ENCODE measurements around the gene SPRYD3.

SPRYD3 gene

DNA sequence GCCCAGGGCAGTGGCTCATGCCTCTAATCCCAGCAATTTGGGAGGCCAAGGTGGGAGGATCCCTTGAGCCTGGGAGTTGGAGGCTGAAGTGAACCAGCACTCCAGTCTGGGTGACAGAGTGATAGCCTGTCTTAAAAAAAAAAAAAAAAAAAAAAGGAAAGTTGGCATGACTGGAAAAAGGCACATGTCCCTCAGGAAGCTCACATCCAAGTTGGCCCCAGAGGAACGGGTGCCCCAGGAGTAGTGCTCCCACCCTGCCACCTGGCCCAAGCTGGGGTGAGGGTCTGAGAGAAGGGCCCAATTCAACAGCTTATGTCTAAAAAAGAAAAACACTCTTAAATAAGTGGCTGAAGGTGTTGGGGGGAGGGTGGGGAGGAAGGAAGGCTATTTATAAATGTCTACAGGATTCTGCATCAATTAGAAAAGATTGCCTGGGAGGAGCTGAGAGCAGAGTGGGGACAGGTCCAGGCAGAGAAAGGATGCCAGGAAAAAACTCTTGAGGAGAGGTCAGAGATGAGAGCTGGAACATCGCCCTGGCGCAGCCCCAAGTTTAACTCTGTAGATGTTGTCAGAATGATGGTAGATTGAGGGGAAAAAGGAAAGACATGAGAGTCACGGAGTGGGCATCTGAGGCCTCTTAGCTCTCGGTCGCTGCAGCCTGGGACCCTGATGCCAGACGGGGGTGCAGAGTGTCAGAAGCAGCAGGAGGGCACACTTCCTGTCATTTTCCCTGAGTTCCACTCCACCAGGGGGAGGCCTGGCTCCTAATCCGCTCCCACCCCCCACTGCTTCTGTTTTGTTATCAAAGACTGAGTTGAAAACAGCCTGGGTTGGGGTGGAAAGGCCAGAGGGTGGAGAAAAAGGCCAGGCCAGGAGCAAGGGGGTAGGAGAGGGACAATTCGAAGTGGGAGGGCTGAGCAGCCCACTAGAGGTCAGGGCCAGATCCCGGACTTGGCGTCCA is 7.3 kb downstream of the SPRYD3 start:
- H3K36me3 ChIP-seq (ENCODE audit: insufficient read depth, low read length), result peaks cover 46% of the 10 kb centered on the region
- no peaks in the 10 kb centered on the region for H3K27me3 ChIP-seq (ENCODE audit: control insufficient read depth, insufficient read depth, low read length)
- no peak overlapping the region for H3K9ac ChIP-seq (ENCODE audit: low read depth, low read length)
- no peaks in the 10 kb centered on the region for H3K9me3 ChIP-seq (replicated peaks; ENCODE audit: low read length)
- peak overlapping the region; percentile 19 for H3K4me2 ChIP-seq (ENCODE audit: low read length)
- H3K4me1 ChIP-seq (ENCODE audit: control insufficient read depth, insufficient read depth, low read length), result peaks cover 34% of the 10 kb centered on the region
- H3K4me3 ChIP-seq (ENCODE audit: low read length), result no peak overlapping the region

DNA sequence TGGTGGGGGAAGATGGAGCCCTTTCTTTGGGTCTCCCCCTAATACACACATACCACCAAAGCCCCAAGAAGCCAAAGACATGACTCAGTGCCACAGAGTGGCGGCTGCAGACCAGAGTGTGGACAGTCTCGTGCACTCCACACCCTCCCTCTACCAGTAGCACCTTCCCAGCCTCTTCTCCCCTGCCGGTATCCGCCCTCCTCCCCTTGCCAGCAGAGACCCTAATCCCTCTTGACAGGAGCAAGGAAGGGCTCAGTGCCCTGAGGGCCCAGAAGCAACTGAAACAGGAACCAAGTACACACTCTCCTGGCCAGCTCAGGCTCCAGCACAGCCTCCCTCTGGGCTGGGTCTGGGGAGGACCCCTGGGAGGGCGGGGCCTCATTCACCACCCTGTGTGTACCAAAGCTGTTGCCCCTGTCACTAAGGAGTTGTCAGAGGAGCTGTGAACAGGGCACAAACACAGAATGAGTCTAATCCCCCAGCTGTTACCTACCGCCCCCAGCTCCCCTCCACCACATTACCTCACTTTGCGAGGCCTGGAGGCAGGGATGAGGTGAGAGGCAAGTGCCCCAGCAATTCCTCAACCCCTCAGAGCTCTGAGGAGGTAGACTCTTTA is 8.2 kb downstream of the SPRYD3 start:
- no peaks in the 10 kb centered on the region for H3K9me3 ChIP-seq (replicated peaks; ENCODE audit: low read length)
- no peak overlapping the region for H3K4me2 ChIP-seq (ENCODE audit: low read length)
- peaks cover 47% of the 10 kb centered on the region for H3K36me3 ChIP-seq (ENCODE audit: insufficient read depth, low read length)
- peaks cover 41% of the 10 kb centered on the region for H3K4me1 ChIP-seq (ENCODE audit: control insufficient read depth, insufficient read depth, low read length)
- H3K27me3 ChIP-seq (ENCODE audit: control insufficient read depth, insufficient read depth, low read length), result no peaks in the 10 kb centered on the region
- no peak overlapping the region for H3K4me3 ChIP-seq (ENCODE audit: low read length)
- no peak overlapping the region for H3K9ac ChIP-seq (ENCODE audit: low read depth, low read length)

DNA sequence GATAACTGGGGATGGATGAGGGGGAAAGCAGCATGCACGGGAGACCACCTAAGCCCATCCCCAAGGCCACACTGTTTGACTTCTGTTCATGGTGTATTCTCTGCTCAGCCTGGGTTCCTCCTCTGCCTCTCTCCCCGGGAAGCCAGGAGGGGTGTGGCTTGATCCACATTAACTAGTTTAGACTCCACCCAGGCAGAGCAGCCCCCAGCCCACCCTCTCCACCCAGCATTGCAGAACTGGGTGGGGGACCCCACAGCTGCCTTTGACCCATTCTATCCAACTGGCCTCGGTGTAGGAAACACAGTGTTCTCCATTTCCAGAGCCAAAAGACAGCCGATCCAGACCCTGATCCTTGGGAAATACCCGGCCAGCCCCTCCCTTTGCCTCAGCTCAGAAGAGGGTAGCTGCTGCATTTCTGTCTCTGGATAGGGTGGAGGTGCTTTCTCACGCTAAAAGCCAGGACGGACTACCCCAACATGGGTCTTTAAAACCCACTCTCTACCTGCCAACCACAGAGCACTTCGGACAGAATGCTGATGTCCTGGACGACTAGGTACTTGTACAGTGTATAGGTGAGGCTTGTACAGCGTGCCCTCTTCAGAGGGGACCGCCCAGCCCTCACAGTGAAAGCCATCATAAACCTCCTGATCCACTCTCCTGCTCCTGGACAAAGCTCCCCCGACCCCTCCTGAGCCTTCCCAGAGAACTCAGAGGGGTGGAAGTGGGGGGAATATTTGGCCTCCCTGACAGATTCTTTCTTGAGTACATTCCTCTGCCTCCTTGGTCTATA is 9.4 kb downstream of the SPRYD3 start:
- Histone ChIP-seq H3K36me3 (ENCODE audit: insufficient read depth, low read length) (peaks cover 46% of the 10 kb centered on the region), H3K4me3 (ENCODE audit: low read length) (no peak overlapping the region), H3K4me2 (ENCODE audit: low read length) (no peak overlapping the region), H3K4me1 (ENCODE audit: control insufficient read depth, insufficient read depth, low read length) (peaks cover 51% of the 10 kb centered on the region), H3K9me3 (replicated peaks; ENCODE audit: low read length) (no peaks in the 10 kb centered on the region), H3K9ac (ENCODE audit: low read depth, low read length) (no peak overlapping the region), H3K27me3 (ENCODE audit: control insufficient read depth, insufficient read depth, low read length) (no peaks in the 10 kb centered on the region)

DNA sequence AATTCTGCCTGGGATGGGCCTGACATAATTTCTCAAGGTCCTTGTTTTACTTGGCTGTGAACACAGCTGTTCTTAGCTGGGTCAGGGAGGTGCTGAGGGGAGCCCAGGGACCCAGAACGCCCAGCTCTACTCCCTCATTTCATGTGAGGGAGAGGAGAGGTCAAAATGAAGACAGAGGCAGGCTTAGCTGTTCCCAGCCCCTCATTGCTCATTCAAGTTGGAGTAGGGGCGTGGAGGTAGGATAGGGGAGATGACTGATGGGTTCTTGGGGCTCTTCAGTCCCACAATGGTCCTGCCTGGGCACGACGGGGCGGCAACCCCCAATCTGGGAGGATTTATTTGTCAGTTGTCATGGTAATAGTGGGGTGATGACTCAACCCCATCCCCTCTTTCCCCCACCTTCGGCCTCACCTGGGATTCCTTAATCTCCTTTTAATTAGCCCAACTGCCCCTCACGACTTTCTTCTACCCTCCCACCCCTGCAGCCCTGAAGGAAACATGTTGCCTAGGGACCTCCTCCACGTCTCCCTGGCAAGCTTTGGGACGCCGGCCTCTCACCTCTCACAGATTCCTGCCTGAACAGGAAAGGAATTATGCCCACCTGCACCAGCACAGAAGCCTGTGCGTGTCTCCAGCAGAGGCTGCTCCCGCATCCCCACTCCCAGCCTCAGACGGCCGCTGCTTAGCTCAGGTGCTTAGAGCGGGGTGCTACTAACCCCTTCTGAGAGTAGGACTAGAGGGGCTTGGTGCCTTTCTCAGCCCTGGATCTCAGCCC is 10.2 kb downstream of the SPRYD3 start:
- H3K9ac ChIP-seq (ENCODE audit: low read depth, low read length), result no peak overlapping the region
- H3K4me3 ChIP-seq (ENCODE audit: low read length), result no peak overlapping the region
- no peaks in the 10 kb centered on the region for H3K27me3 ChIP-seq (ENCODE audit: control insufficient read depth, insufficient read depth, low read length)
- H3K36me3 ChIP-seq (ENCODE audit: insufficient read depth, low read length), result peaks cover 44% of the 10 kb centered on the region
- H3K4me2 ChIP-seq (ENCODE audit: low read length), result no peak overlapping the region
- H3K4me1 ChIP-seq (ENCODE audit: control insufficient read depth, insufficient read depth, low read length), result peaks cover 58% of the 10 kb centered on the region
- no peaks in the 10 kb centered on the region for H3K9me3 ChIP-seq (replicated peaks; ENCODE audit: low read length)

DNA sequence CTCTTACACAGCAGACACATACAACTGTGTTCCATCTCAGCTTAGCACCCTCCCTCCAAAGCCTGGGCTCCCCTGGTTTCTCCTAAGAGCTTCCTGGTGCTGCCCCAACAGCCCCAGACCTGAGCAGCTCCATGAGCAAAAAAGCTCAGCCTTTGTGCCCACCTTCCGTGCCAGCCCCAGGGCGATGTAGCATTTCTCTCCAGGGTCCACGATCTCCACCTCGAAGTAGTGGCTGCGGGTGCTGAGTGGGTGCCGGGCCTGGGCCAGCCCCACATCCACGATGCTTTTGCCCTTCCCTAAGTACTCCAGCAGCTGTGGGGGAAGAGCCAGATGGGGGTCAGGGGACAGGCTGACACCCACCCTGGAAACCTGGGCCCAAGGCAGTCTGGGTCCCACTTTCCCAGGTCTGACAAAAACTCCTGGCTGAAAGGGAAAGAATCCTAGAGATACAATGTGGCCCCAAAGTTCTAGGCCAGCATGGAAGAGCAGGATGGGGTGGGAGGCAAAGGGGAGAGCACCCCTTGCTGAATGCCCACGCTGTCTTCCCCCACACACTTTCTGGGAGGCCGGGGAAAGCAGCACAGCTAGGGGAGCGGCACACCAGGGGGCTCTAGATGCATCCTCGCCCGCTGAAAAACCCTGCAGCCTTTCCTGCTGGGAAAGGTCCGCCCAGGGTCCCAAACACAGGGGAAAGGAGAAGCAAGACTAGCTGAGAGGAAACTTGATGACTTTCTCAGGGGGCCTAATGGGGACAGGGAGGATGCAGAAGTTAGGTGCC is 11.0 kb downstream of the SPRYD3 start:
- Histone ChIP-seq H3K4me2 (ENCODE audit: low read length) (no peak overlapping the region), H3K36me3 (ENCODE audit: insufficient read depth, low read length) (peaks cover 47% of the 10 kb centered on the region), H3K4me3 (ENCODE audit: low read length) (no peak overlapping the region), H3K27me3 (ENCODE audit: control insufficient read depth, insufficient read depth, low read length) (no peaks in the 10 kb centered on the region), H3K4me1 (ENCODE audit: control insufficient read depth, insufficient read depth, low read length) (peaks cover 64% of the 10 kb centered on the region), H3K9ac (ENCODE audit: low read depth, low read length) (no peak overlapping the region), H3K9me3 (replicated peaks; ENCODE audit: low read length) (no peaks in the 10 kb centered on the region)

DNA sequence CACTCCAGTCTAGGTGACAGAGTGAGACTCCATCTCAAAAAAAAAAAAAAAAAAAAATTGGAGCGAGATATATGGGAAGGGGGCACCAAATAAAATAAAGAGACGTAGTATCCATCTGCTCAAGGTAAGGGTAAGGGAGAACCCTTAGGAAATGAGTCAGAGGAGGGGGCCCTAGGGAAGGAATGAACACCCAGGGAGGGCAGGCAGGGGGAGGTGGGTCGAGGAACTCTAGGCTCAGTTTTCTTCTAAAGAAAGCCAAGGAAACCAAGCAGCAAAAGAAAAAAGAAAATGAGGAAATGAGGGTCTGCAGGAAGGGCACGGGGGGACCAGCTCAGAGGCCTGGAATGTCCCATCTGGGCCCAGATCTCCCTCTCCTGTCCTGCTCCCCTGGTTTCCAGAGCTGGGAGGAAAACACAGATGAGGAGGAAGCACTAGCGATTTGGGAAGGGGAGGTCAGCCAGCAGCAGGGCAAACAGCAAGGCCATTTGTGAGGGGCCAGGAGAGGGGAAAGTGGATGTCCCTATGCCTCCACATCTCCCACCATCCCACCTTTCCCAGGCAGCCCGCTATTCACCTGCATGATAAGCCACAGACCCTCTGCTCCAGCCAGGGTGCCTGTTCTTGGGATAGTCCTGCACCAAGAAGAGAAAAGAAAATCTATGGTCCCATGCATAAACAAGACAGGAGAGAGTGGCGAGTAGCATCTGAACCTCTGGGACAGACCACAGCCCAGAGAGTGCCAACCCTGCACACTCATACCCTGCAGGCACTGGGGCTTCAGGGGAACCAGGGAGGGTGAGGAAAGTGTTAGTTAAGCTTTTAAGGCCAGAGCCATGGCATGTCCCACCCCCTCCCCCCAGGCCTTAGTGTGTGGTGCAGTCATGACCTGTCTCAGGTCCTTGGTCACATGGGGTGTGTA is 11.9 kb downstream of the SPRYD3 start:
- Histone ChIP-seq H3K4me1 (ENCODE audit: control insufficient read depth, insufficient read depth, low read length) (peaks cover 69% of the 10 kb centered on the region), H3K9ac (ENCODE audit: low read depth, low read length) (no peak overlapping the region), H3K4me2 (ENCODE audit: low read length) (no peak overlapping the region), H3K4me3 (ENCODE audit: low read length) (no peak overlapping the region), H3K36me3 (ENCODE audit: insufficient read depth, low read length) (peaks cover 52% of the 10 kb centered on the region), H3K27me3 (ENCODE audit: control insufficient read depth, insufficient read depth, low read length) (no peaks in the 10 kb centered on the region), H3K9me3 (replicated peaks; ENCODE audit: low read length) (no peaks in the 10 kb centered on the region)

DNA sequence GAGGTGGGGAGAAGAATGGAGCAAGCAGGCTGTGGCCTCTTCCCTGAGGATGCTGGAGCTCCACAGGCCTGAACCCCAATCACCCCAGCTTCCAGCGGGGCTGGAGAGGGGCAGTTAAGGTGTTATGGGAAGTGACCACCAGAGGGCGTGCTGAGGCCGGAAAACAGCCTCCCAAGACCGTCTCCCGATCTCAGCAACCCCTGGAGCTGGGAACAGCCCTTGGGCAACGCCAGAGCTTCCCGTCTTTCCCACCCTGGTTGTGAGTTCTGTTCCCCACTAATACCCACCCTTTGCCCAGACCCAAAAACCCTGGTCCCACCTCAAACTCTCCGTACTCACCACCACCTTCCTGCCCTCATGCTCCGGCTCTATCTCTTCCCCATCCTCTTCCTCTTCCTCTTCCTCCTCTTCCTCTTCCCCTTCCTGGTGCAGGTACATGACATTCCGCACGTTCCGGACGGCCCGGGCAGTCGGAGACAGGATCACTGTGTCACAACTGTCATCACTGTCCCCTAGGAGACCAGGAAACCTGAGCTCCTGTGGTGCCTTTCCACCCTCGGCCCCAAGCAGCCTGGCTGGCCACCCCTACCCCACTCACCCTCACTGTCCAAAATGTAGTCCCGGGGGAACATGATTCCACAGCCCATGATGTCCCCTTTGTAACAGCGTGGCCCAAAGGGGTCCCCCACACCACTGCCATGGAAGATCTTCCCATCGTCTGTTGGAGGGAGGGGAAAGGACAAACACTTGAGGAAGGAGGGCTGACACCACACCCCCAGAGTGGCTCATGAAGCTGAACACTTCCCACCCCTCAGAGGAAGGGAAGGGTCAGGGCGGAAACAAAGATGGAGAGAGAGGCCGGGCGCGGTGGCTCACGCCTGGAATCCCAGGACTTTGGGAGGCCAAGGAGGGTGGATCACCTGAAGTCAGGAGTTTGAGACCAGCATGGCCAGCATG is 12.9 kb downstream of the SPRYD3 start:
- peak overlapping the region; percentile 36 for H3K4me2 ChIP-seq (ENCODE audit: low read length)
- H3K4me3 ChIP-seq (ENCODE audit: low read length), result no peak overlapping the region
- H3K4me1 ChIP-seq (ENCODE audit: control insufficient read depth, insufficient read depth, low read length), result peaks cover 68% of the 10 kb centered on the region
- peaks cover 55% of the 10 kb centered on the region for H3K36me3 ChIP-seq (ENCODE audit: insufficient read depth, low read length)
- H3K9ac ChIP-seq (ENCODE audit: low read depth, low read length), result peak overlapping the region; percentile 52
- no peaks in the 10 kb centered on the region for H3K9me3 ChIP-seq (replicated peaks; ENCODE audit: low read length)
- H3K27me3 ChIP-seq (ENCODE audit: control insufficient read depth, insufficient read depth, low read length), result no peaks in the 10 kb centered on the region

DNA sequence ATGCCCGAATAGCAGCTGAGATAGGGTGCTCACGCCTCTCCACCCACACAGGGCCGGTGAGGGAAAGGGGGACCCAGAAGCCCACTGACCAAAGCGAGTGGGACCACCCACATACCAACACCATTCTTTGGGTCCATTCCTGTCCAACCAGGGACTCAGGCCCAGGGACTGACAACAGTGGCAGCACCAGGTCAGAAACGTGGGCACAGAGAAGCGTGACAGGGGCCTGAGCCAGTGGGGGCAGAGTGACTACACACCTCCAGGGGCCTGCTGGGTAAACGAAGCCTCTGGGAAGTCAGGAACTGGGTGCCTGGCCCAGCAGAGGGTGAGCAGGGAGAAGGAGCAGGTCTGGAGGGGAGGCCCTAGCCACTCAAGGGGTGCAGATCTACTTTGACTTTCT is 13.7 kb downstream of the SPRYD3 start:
- Histone ChIP-seq H3K9me3 (replicated peaks; ENCODE audit: low read length) (no peaks in the 10 kb centered on the region), H3K4me3 (ENCODE audit: low read length) (no peak overlapping the region), H3K4me1 (ENCODE audit: control insufficient read depth, insufficient read depth, low read length) (peaks cover 62% of the 10 kb centered on the region), H3K36me3 (ENCODE audit: insufficient read depth, low read length) (peaks cover 60% of the 10 kb centered on the region), H3K27me3 (ENCODE audit: control insufficient read depth, insufficient read depth, low read length) (no peaks in the 10 kb centered on the region), H3K9ac (ENCODE audit: low read depth, low read length) (no peak overlapping the region), H3K4me2 (ENCODE audit: low read length) (no peak overlapping the region)
